HEK293 (cell line): ENCODE results near the gene TRMT5.

Experiments used
- GLIS2 ChIP-seq: fragments of 450-650 bp; formaldehyde crosslinking; IDR thresholded peaks from 2 replicates; pipeline ENCODE4 v1.5.1; 2016; ENCODE audit warnings: missing biosample characterization, missing genetic modification characterization
- ZBTB1 ChIP-seq: fragments of 450-650 bp; formaldehyde crosslinking; IDR thresholded peaks from 2 replicates; pipeline ENCODE4 v1.5.1; 2016; ENCODE audit warnings: missing biosample characterization, missing genetic modification characterization
- ZNF792 ChIP-seq: fragments of 450-650 bp; formaldehyde crosslinking; IDR thresholded peaks from 2 replicates; pipeline ENCODE4 v1.5.1; 2016; ENCODE audit warnings: missing biosample characterization, missing genetic modification characterization

DNA sequence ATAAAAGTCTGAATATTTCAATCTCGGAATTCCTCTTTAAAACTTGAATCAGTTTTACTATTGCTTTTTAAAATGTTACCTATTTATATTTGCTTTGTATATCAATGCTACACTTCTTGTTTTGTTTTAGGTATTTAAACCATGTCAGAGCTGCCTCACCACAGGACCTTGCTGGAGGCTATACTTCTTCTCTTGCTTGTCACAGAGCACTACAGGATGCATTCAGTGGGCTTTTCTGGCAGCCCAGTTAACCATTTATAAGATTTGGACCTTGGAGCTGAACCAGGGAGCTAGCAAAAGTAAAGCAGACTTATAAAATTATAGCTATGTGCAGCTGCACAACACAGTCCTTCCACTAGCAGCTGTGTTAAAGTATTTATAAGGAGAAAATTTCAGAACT is 12.8 kb downstream of the TRMT5 start:
- TF ChIP-seq GLIS2, result no peak
- TF ChIP-seq ZBTB1, result no peak
- no peak for TF ChIP-seq ZNF792 (tag by site-specific recombination)
